CD14-positive monocyte (primary cell): ENCODE results near the gene NDE1. TPM values are rescaled to one million over a fixed set of nuclear protein-coding genes. Genes with fewer than 3 reads are reported as not detected.

Experiments
- DNase-seq, 3 donors: peaks; one replicate each; pipeline ENCODE4 v3.0.0-alpha.2; 2011 to 2022
- H2AFZ ChIP-seq: 2 replicates; pipeline ENCODE4 v1.6.0; 2012; ENCODE audit warnings: mild to moderate bottlenecking, low read depth, low read length, inconsistent platforms; ENCODE audit not compliant: insufficient read depth, poor library complexity, severe bottlenecking
- H3K27ac ChIP-seq, 2 donors: 1 replicate in 1 of 2; 2 replicates in 1 of 2; pipeline ENCODE4 v1.5.1; 2012 to 2013; ENCODE audit warnings: low read length in 2 of 2, control low read depth in 1 of 2, inconsistent platforms in 1 of 2, low read depth in 1 of 2, mild to moderate bottlenecking in 1 of 2
- H3K27me3 ChIP-seq, 2 donors: one replicate each; pipeline versions ENCODE4 v1.6.0 to v1.6.1; 2011 to 2013; ENCODE audit warnings: low read length in 2 of 2; ENCODE audit not compliant: control insufficient read depth in 2 of 2, insufficient read depth in 2 of 2
- H3K36me3 ChIP-seq, 2 donors: replicated peaks in 1 of 2; 1 replicate in 1 of 2; 2 replicates in 1 of 2; pipeline versions ENCODE4 v1.5.1 to v1.6.1; 2012 to 2013; ENCODE audit warnings: low read length in 2 of 2, control low read depth in 1 of 2, inconsistent platforms in 1 of 2, mild to moderate bottlenecking in 1 of 2; ENCODE audit not compliant: insufficient read depth in 2 of 2, control insufficient read depth in 1 of 2
- H3K4me1 ChIP-seq, 2 donors: 1 replicate in 1 of 2; 2 replicates in 1 of 2; pipeline versions ENCODE4 v1.5.1 to v1.6.1; 2012 to 2013; ENCODE audit warnings: low read length in 2 of 2, control low read depth in 1 of 2, inconsistent platforms in 1 of 2, mild to moderate bottlenecking in 1 of 2, moderate library complexity in 1 of 2; ENCODE audit not compliant: insufficient read depth in 2 of 2, control insufficient read depth in 1 of 2
- H3K4me2 ChIP-seq: replicated peaks from 2 replicates; pipeline ENCODE3; 2012; ENCODE audit warnings: low read length, moderate library complexity, mild to moderate bottlenecking; ENCODE audit not compliant: poor library complexity, severe bottlenecking; ENCODE audit errors: extremely low read depth
- H3K4me3 ChIP-seq, 3 experiments: fragments of 200-600 bp in 1 of 3; sonication (generic) in 1 of 3; replicated peaks in 1 of 3; 1 replicate in 2 of 3; 2 replicates in 1 of 3; pipeline ENCODE4 v1.5.1; 2011 to 2013; ENCODE audit warnings: low read length in 3 of 3, mild to moderate bottlenecking in 3 of 3, control low read depth in 2 of 3, low read depth in 2 of 3, inconsistent platforms in 1 of 3, moderate library complexity in 1 of 3
- H3K79me2 ChIP-seq: 2 replicates; pipeline ENCODE4 v1.6.0; 2012; ENCODE audit warnings: mild to moderate bottlenecking, control low read depth, inconsistent platforms, low read length, moderate library complexity; ENCODE audit not compliant: insufficient read depth
- H3K9ac ChIP-seq: 2 replicates; pipeline ENCODE4 v1.6.0; 2017; ENCODE audit warnings: low read length, mild to moderate bottlenecking; ENCODE audit not compliant: insufficient read depth, poor library complexity, severe bottlenecking
- H3K9me3 ChIP-seq, 2 donors: replicated peaks in 1 of 2; 1 replicate in 1 of 2; 2 replicates in 1 of 2; pipeline versions ENCODE4 v1.5.1 to v1.6.1; 2012 to 2013; ENCODE audit warnings: low read length in 2 of 2, control low read depth in 1 of 2; ENCODE audit not compliant: control insufficient read depth in 1 of 2, insufficient read depth in 1 of 2
- H4K20me1 ChIP-seq: 2 replicates; pipeline ENCODE4 v1.6.0; 2012; ENCODE audit warnings: mild to moderate bottlenecking, low read length, control low read depth, moderate library complexity; ENCODE audit not compliant: insufficient read depth
- H3K27ac Mint-ChIP-seq, 7 donors: one replicate each; pipeline ENCODE4 v1.8.0; 2020; ENCODE audit warnings: mild to moderate bottlenecking in 7 of 7, mixed read lengths in 7 of 7, moderate library complexity in 6 of 7, inconsistent platforms in 2 of 7
- H3K27me3 Mint-ChIP-seq, 3 donors: one replicate each; pipeline ENCODE4 v1.8.0; 2021 to 2022; ENCODE audit warnings: low read depth in 3 of 3, mild to moderate bottlenecking in 3 of 3, mixed read lengths in 3 of 3, moderate library complexity in 3 of 3, inconsistent platforms in 1 of 3
- H3K36me3 Mint-ChIP-seq, 2 donors: one replicate each; pipeline ENCODE4 v1.8.0; 2020; ENCODE audit warnings: mixed read lengths in 2 of 2, inconsistent platforms in 1 of 2, mild to moderate bottlenecking in 1 of 2
- H3K4me1 Mint-ChIP-seq: one replicate; pipeline ENCODE4 v1.8.0; 2020; ENCODE audit warnings: mild to moderate bottlenecking, mixed read lengths
- H3K4me3 Mint-ChIP-seq, 2 donors: one replicate each; pipeline ENCODE4 v1.8.0; 2020; ENCODE audit warnings: mild to moderate bottlenecking in 2 of 2, mixed read lengths in 2 of 2, moderate library complexity in 1 of 2
- H3K9me3 Mint-ChIP-seq, 7 donors: one replicate each; pipeline ENCODE4 v1.8.0; 2020 to 2022; ENCODE audit warnings: mixed read lengths in 7 of 7, mild to moderate bottlenecking in 6 of 7, moderate library complexity in 6 of 7, inconsistent platforms in 2 of 7
- WGBS: methylation state at CpG from one replicate; pipeline ENCODE4 v1.1.5; 2013; ENCODE audit warnings: missing lambda C conversion rate; ENCODE audit not compliant: insufficient coverage; 5-methylcytosine and 5-hydroxymethylcytosine counted together
- intact Hi-C, 2 donors: fragments of 100-400 bp; cut with micrococcal nuclease; formaldehyde crosslinking; loops; one replicate each; pipeline versions ENCODE4 v1.15.0 to v1.15.1; 2023
- polyA plus RNA-seq, 3 donors: library from polyadenylated mRNA; depleted of rRNA in 1 of 3; unstranded in 2 of 3; stranded (reverse) in 1 of 3; fragments of 300-500 nt in 2 of 3; fragments of >200 nt in 1 of 3; fragmentation: Illumina TruSeq in 2 of 3; gene quantifications; 1 replicate in 2 of 3; 2 replicates in 1 of 3; pipeline ENCODE4 v1.2.3, GENCODE V29; 2012 to 2021
- TF ChIP-seq, protein P1 (sequence below): fragments of 200-600 bp; IDR thresholded peaks from one replicate; pipeline ENCODE4 v1.8.0; 2022; ENCODE audit warnings: antibody characterized with exemption, mild to moderate bottlenecking

Gene NDE1
- polyA plus RNA-seq, 3 donors: 26.0 to 47.8 (median 28.0) TPM

DNA sequence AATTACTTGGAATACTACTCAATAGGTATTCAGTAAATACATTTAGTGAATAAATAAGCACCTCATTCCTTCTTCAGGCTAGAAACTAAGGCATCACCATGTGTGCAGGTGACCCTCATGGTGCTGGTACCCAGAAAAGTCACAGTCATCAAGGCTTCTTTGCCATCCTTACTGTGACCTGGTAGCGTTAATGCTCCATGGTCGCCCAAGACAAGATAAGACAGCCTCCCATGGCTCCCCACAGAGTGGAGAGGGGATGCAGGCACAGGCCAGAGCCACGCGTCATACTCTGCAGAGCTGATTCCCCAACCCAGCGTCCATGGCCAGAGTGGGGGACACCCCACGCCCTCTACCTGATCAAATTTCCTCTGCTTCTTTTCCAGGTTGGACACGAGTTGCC, 73.8 kb downstream of the NDE1 start:
- H3K27ac Mint-ChIP-seq: peak overlapping the region in 2 of 7 donors; percentile 42 to 79
- peaks cover 60 to 64% of the 10 kb centered on the region in 2 donors for H3K36me3 Mint-ChIP-seq
- H3K27me3 Mint-ChIP-seq: peaks cover 0 to 3% (median 0%) of the 10 kb centered on the region in 3 donors
- intact Hi-C loops: no loop called here
- H2AFZ ChIP-seq: no peak overlapping the region
- no peaks in the 10 kb centered on the region for H3K9me3 Mint-ChIP-seq
- peaks cover 58 to 81% of the 10 kb centered on the region in 2 donors for H3K36me3 ChIP-seq
- no peak overlapping the region for H3K27ac ChIP-seq
- no peaks in the 10 kb centered on the region for H3K4me1 ChIP-seq
- H3K4me1 Mint-ChIP-seq: no peaks in the 10 kb centered on the region
- no peaks in the 10 kb centered on the region for H3K27me3 ChIP-seq
- no peaks in the 10 kb centered on the region for H3K79me2 ChIP-seq
- no peak overlapping the region for H3K4me3 ChIP-seq
- no peaks in the 10 kb centered on the region for H3K9me3 ChIP-seq
- WGBS: 98% methylated on average over 6 of the region's 7 CpGs
- TF ChIP-seq, protein P1, sequence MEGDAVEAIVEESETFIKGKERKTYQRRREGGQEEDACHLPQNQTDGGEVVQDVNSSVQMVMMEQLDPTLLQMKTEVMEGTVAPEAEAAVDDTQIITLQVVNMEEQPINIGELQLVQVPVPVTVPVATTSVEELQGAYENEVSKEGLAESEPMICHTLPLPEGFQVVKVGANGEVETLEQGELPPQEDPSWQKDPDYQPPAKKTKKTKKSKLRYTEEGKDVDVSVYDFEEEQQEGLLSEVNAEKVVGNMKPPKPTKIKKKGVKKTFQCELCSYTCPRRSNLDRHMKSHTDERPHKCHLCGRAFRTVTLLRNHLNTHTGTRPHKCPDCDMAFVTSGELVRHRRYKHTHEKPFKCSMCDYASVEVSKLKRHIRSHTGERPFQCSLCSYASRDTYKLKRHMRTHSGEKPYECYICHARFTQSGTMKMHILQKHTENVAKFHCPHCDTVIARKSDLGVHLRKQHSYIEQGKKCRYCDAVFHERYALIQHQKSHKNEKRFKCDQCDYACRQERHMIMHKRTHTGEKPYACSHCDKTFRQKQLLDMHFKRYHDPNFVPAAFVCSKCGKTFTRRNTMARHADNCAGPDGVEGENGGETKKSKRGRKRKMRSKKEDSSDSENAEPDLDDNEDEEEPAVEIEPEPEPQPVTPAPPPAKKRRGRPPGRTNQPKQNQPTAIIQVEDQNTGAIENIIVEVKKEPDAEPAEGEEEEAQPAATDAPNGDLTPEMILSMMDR: no peak
- H4K20me1 ChIP-seq: no peaks in the 10 kb centered on the region
- H3K4me2 ChIP-seq: no peak overlapping the region
- H3K9ac ChIP-seq: no peak overlapping the region
- no peak for DNase-seq
- H3K4me3 Mint-ChIP-seq: no peak overlapping the region

GRCh38 chr16:15725641-15726240, 75.7 kb downstream of the NDE1 start:
- Mint-ChIP-seq H3K27me3 (peaks cover 0 to 5% (median 0%) of the 10 kb centered on the region in 3 donors), H3K9me3 (peaks cover 0 to 3% (median 0%) of the 10 kb centered on the region in 7 donors), H3K36me3 (peaks cover 45 to 54% of the 10 kb centered on the region in 2 donors), H3K27ac (peak overlapping the region in 1 of 7 donors; percentile 1), H3K4me3 (no peak overlapping the region), H3K4me1 (no peaks in the 10 kb centered on the region)
- Histone ChIP-seq H3K36me3 (peaks cover 50 to 64% of the 10 kb centered on the region in 2 donors), H3K4me3 (no peak overlapping the region), H3K27me3 (no peaks in the 10 kb centered on the region), H2AFZ (no peak overlapping the region), H3K9ac (no peak overlapping the region), H4K20me1 (no peaks in the 10 kb centered on the region), H3K4me1 (no peaks in the 10 kb centered on the region), H3K9me3 (no peaks in the 10 kb centered on the region), H3K27ac (no peak overlapping the region), H3K79me2 (no peaks in the 10 kb centered on the region), H3K4me2 (no peak overlapping the region)
- WGBS: 100% methylated on average over 3 of the region's 5 CpGs
- TF ChIP-seq, protein P1: no peak
- intact Hi-C loops: no loop called here
- no peak for DNase-seq
